Muscle layer of duodenum (tissue), 2 donors: ENCODE measurements around the gene AKAP13.

ENCODE experiments used
- H3K27ac ChIP-seq: one replicate; pipeline ENCODE4 v1.7.0; 2013; ENCODE audit warnings: mild to moderate bottlenecking, low read length
- H3K27me3 ChIP-seq: one replicate; pipeline ENCODE4 v1.7.0; 2013; ENCODE audit warnings: low read depth, mild to moderate bottlenecking, control low read depth, low read length
- H3K36me3 ChIP-seq, 2 donors: one replicate each; pipeline ENCODE4 v1.7.0; 2013; ENCODE audit warnings: low read length in 2 of 2, control low read depth in 1 of 2, mild to moderate bottlenecking in 1 of 2; ENCODE audit not compliant: insufficient read depth in 2 of 2, control insufficient read depth in 1 of 2
- H3K4me1 ChIP-seq, 2 donors: one replicate each; pipeline ENCODE4 v1.7.0; 2013; ENCODE audit warnings: low read length in 2 of 2, mild to moderate bottlenecking in 2 of 2, control low read depth in 1 of 2, moderate library complexity in 1 of 2; ENCODE audit not compliant: insufficient read depth in 2 of 2, control insufficient read depth in 1 of 2
- H3K4me3 ChIP-seq, 2 donors: one replicate each; pipeline ENCODE4 v1.7.0; 2013; ENCODE audit warnings: low read length in 2 of 2, low read depth in 1 of 2, mild to moderate bottlenecking in 1 of 2
- H3K9me3 ChIP-seq, 2 donors: one replicate each; pipeline ENCODE4 v1.7.0; 2013; ENCODE audit warnings: low read length in 2 of 2, control low read depth in 1 of 2, mild to moderate bottlenecking in 1 of 2; ENCODE audit not compliant: control insufficient read depth in 1 of 2
- donor health status: healthy.

The AKAP13 gene

GRCh38 chr15:85756411-85757072, 376.1 kb downstream of the AKAP13 start:
- H3K27ac ChIP-seq: no peak overlapping the region
- H3K27me3 ChIP-seq: no peaks in the 10 kb centered on the region
- H3K9me3 ChIP-seq: no peaks in the 10 kb centered on the region
- H3K36me3 ChIP-seq: no peaks in the 10 kb centered on the region
- H3K4me3 ChIP-seq: no peak overlapping the region
- peaks cover 0 to 32% of the 10 kb centered on the region in 2 donors for H3K4me1 ChIP-seq

GRCh38 chr15:85757073-85757938, 376.9 kb downstream of the AKAP13 start:
- Histone ChIP-seq H3K27me3 (no peaks in the 10 kb centered on the region), H3K4me3 (no peak overlapping the region), H3K9me3 (no peaks in the 10 kb centered on the region), H3K4me1 (peaks cover 0 to 33% of the 10 kb centered on the region in 2 donors), H3K27ac (no peak overlapping the region), H3K36me3 (no peaks in the 10 kb centered on the region)

- Histone ChIP-seq H3K27me3 (no peaks in the 10 kb centered on the region), H3K36me3 (no peaks in the 10 kb centered on the region), H3K9me3 (no peaks in the 10 kb centered on the region), H3K4me3 (no peak overlapping the region), H3K4me1 (peaks cover 0 to 35% of the 10 kb centered on the region in 2 donors), H3K27ac (no peak overlapping the region)
These were observed 377.7 kb downstream of the AKAP13 start for GRCh38 chr15:85757939-85758654.

GRCh38 chr15:85758655-85758978, 378.2 kb downstream of the AKAP13 start:
- Histone ChIP-seq H3K27me3 (no peaks in the 10 kb centered on the region), H3K4me3 (no peak overlapping the region), H3K27ac (no peak overlapping the region), H3K36me3 (no peaks in the 10 kb centered on the region), H3K9me3 (no peaks in the 10 kb centered on the region), H3K4me1 (peaks cover 0 to 40% of the 10 kb centered on the region in 2 donors)

GRCh38 chr15:85759376-85759775, 379.0 kb downstream of the AKAP13 start:
- Histone ChIP-seq H3K27ac (no peak overlapping the region), H3K4me1 (peaks cover 3 to 45% of the 10 kb centered on the region in 2 donors), H3K9me3 (no peaks in the 10 kb centered on the region), H3K36me3 (no peaks in the 10 kb centered on the region), H3K4me3 (no peak overlapping the region), H3K27me3 (no peaks in the 10 kb centered on the region)

GRCh38 chr15:85760049-85760448, 379.6 kb downstream of the AKAP13 start:
- peaks cover 4 to 48% of the 10 kb centered on the region in 2 donors for H3K4me1 ChIP-seq
- H3K36me3 ChIP-seq: no peaks in the 10 kb centered on the region

GRCh38 chr15:85760531-85761371, 380.3 kb downstream of the AKAP13 start:
- Histone ChIP-seq H3K36me3 (no peaks in the 10 kb centered on the region), H3K27ac (no peak overlapping the region), H3K4me3 (no peak overlapping the region), H3K27me3 (no peaks in the 10 kb centered on the region), H3K4me1 (peaks cover 4 to 41% of the 10 kb centered on the region in 2 donors), H3K9me3 (no peaks in the 10 kb centered on the region)

More at GRCh38 chr15:85760049-85760448, 379.6 kb downstream of the AKAP13 start:
- no peak overlapping the region for H3K27ac ChIP-seq
- H3K27me3 ChIP-seq: no peaks in the 10 kb centered on the region
- H3K4me3 ChIP-seq: no peak overlapping the region
- no peaks in the 10 kb centered on the region for H3K9me3 ChIP-seq

GRCh38 chr15:85761635-85762034, 381.2 kb downstream of the AKAP13 start:
- Histone ChIP-seq H3K27me3 (no peaks in the 10 kb centered on the region), H3K27ac (peak overlapping the region; percentile 8), H3K36me3 (no peaks in the 10 kb centered on the region), H3K9me3 (no peaks in the 10 kb centered on the region), H3K4me3 (no peak overlapping the region), H3K4me1 (peaks cover 4 to 40% of the 10 kb centered on the region in 2 donors)

GRCh38 chr15:85762039-85762755, 381.8 kb downstream of the AKAP13 start:
- Histone ChIP-seq H3K4me1 (peaks cover 4 to 40% of the 10 kb centered on the region in 2 donors), H3K27ac (peak overlapping the region; percentile 8), H3K36me3 (no peaks in the 10 kb centered on the region), H3K4me3 (no peak overlapping the region), H3K9me3 (no peaks in the 10 kb centered on the region), H3K27me3 (no peaks in the 10 kb centered on the region)

GRCh38 chr15:85762756-85763127, 382.3 kb downstream of the AKAP13 start:
- H3K36me3 ChIP-seq: peaks cover 0 to 3% of the 10 kb centered on the region in 2 donors
- H3K4me1 ChIP-seq: peaks cover 4 to 40% of the 10 kb centered on the region in 2 donors
- H3K27ac ChIP-seq: no peak overlapping the region
- no peaks in the 10 kb centered on the region for H3K27me3 ChIP-seq
- H3K9me3 ChIP-seq: no peaks in the 10 kb centered on the region
- no peak overlapping the region for H3K4me3 ChIP-seq
